ENCODE results near the gene ABI1.

Gene ABI1

DNA sequence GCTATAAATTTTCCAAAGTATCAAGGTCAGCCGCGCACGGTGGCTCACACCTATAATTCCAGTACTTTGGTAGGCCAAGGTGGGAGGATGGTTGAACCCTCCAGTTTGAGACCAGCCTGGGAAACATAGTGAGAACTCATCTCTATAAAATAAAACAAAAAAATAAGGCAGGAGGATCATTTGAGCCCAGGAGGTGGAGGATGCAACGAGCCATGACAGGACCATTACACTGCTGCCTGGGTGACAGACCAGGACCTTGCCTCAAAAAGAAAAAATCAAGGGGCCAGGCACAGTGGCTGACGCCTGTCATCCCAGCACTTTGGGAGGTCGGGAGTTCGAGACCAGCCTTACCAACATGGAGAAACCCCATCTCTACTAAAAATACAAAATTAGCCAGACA, 60.3 kb downstream of the ABI1 start:
- H3K9me3 ChIP-seq (ENCODE audit: insufficient read depth, low read length, severe bottlenecking): peaks cover 5% of the 10 kb centered on the region
- H3K27me3 ChIP-seq (ENCODE audit: insufficient read depth, low read length, poor library complexity): no peaks in the 10 kb centered on the region
- DNase-seq: no peak
- H3K4me3 ChIP-seq (ENCODE audit: low read depth in 1 of 2, low read length in 2 of 2): no peak overlapping the region
- H4K20me1 ChIP-seq (ENCODE audit: insufficient read depth, low read length): peaks cover 68% of the 10 kb centered on the region
- peaks cover 65% of the 10 kb centered on the region for H3K4me1 ChIP-seq (ENCODE audit: insufficient read depth, low read length)
- peak overlapping the region; percentile 43 for H3K4me2 ChIP-seq (ENCODE audit: insufficient read depth, low read length)
- peaks cover 5% of the 10 kb centered on the region; the same call in 1 of the 2 replicates for H3K36me3 ChIP-seq (ENCODE audit: insufficient read depth, low read length)
- H2AFZ ChIP-seq (ENCODE audit: low read depth, low read length): no peak overlapping the region
- peak overlapping the region; percentile 68 for H3K27ac ChIP-seq (ENCODE audit: low read length)
- H3K9ac ChIP-seq (ENCODE audit: low read depth, low read length): peak overlapping the region; percentile 34; the same call in 1 of the 2 replicates
- no peak for TF ChIP-seq EZH2 (IDR thresholded peaks at IDR 0.05; ENCODE audit: borderline replicate concordance, low read depth, low read length, severe bottlenecking)
- TF ChIP-seq, protein P1, sequence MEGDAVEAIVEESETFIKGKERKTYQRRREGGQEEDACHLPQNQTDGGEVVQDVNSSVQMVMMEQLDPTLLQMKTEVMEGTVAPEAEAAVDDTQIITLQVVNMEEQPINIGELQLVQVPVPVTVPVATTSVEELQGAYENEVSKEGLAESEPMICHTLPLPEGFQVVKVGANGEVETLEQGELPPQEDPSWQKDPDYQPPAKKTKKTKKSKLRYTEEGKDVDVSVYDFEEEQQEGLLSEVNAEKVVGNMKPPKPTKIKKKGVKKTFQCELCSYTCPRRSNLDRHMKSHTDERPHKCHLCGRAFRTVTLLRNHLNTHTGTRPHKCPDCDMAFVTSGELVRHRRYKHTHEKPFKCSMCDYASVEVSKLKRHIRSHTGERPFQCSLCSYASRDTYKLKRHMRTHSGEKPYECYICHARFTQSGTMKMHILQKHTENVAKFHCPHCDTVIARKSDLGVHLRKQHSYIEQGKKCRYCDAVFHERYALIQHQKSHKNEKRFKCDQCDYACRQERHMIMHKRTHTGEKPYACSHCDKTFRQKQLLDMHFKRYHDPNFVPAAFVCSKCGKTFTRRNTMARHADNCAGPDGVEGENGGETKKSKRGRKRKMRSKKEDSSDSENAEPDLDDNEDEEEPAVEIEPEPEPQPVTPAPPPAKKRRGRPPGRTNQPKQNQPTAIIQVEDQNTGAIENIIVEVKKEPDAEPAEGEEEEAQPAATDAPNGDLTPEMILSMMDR (IDR thresholded peaks at IDR 0.05; ENCODE audit: borderline replicate concordance, extremely low read depth, low read length, poor library complexity, severe bottlenecking): no peak
- no peak for ATAC-seq (ENCODE audit: insufficient read depth, low read depth)
- H3K79me2 ChIP-seq (ENCODE audit: insufficient read depth, low read length): peaks cover 90% of the 10 kb centered on the region

DNA sequence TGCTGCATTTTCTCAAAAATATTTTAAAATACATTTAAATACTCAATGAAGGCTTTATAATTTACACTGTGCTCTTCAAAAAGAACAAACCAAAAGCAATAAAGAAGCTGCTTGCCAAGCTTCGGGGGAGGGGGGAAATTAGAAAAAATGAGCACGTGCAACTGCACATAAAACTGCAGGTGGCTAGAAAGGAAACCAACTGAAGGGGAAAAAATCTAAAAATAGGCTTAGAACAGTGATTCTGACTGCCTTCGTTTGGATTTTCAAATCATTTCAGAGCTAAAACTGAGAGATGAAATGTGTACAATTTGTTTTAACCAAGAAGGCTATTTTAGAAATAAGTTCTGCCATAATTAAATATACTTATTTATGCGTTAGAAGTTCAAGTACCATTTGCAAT, 61.4 kb downstream of the ABI1 start:
- H3K4me2 ChIP-seq (ENCODE audit: insufficient read depth, low read length): peak overlapping the region; percentile 43
- H3K4me1 ChIP-seq (ENCODE audit: insufficient read depth, low read length): peaks cover 54% of the 10 kb centered on the region
- H3K27me3 ChIP-seq (ENCODE audit: insufficient read depth, low read length, poor library complexity): no peaks in the 10 kb centered on the region
- H4K20me1 ChIP-seq (ENCODE audit: insufficient read depth, low read length): peaks cover 60% of the 10 kb centered on the region
- H3K9me3 ChIP-seq (ENCODE audit: insufficient read depth, low read length, severe bottlenecking): peaks cover 10% of the 10 kb centered on the region
- H3K79me2 ChIP-seq (ENCODE audit: insufficient read depth, low read length): peaks cover 92% of the 10 kb centered on the region
- no peak overlapping the region for H3K4me3 ChIP-seq (ENCODE audit: low read depth in 1 of 2, low read length in 2 of 2)
- peaks cover 5% of the 10 kb centered on the region; the same call in 1 of the 2 replicates for H3K36me3 ChIP-seq (ENCODE audit: insufficient read depth, low read length)
- ATAC-seq (ENCODE audit: insufficient read depth, low read depth): peak; percentile 91
- H3K27ac ChIP-seq (ENCODE audit: low read length): peak overlapping the region; percentile 68
- H3K9ac ChIP-seq (ENCODE audit: low read depth, low read length): peak overlapping the region; percentile 34; the same call in 1 of the 2 replicates
- TF ChIP-seq, protein P1 (IDR thresholded peaks at IDR 0.05; ENCODE audit: borderline replicate concordance, extremely low read depth, low read length, poor library complexity, severe bottlenecking): no peak
- no peak for TF ChIP-seq EZH2 (IDR thresholded peaks at IDR 0.05; ENCODE audit: borderline replicate concordance, low read depth, low read length, severe bottlenecking)
- peak; percentile 82 for DNase-seq
- no peak overlapping the region for H2AFZ ChIP-seq (ENCODE audit: low read depth, low read length)

DNA sequence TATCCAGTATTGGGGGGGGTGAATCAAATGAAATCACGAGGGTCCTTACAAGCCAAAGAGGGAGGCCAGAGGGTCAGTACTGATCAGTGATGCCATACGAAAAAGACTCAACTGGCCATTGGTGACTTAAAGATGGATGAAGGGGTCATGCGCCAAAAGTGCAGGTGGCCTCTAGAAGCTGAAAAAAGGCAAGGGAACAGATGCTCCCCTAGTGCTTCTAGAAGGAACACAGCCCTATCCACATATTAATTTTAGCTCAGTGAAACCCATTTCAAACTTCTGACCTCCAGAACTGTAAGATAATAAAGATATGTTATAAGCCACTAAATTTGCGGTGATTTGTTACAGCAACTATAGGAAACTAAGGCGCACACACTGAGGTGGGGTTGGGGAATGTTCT, 62.5 kb downstream of the ABI1 start:
- Histone ChIP-seq H3K9ac (ENCODE audit: low read depth, low read length) (no peak overlapping the region), H3K4me2 (ENCODE audit: insufficient read depth, low read length) (no peak overlapping the region; the same call in 1 of the 2 replicates), H3K4me1 (ENCODE audit: insufficient read depth, low read length) (peaks cover 46% of the 10 kb centered on the region), H3K27ac (ENCODE audit: low read length) (peak overlapping the region; percentile 61), H3K36me3 (ENCODE audit: insufficient read depth, low read length) (peaks cover 5% of the 10 kb centered on the region; the same call in 1 of the 2 replicates), H2AFZ (ENCODE audit: low read depth, low read length) (no peak overlapping the region), H3K79me2 (ENCODE audit: insufficient read depth, low read length) (peaks cover 92% of the 10 kb centered on the region), H3K27me3 (ENCODE audit: insufficient read depth, low read length, poor library complexity) (no peaks in the 10 kb centered on the region), H3K4me3 (ENCODE audit: low read depth in 1 of 2, low read length in 2 of 2) (no peak overlapping the region), H4K20me1 (ENCODE audit: insufficient read depth, low read length) (peaks cover 56% of the 10 kb centered on the region), H3K9me3 (ENCODE audit: insufficient read depth, low read length, severe bottlenecking) (peaks cover 10% of the 10 kb centered on the region)
- DNase-seq (no peak), ATAC-seq (ENCODE audit: insufficient read depth, low read depth) (no peak)
- TF ChIP-seq, protein P1 (IDR thresholded peaks at IDR 0.05; ENCODE audit: borderline replicate concordance, extremely low read depth, low read length, poor library complexity, severe bottlenecking): no peak
- no peak for TF ChIP-seq EZH2 (IDR thresholded peaks at IDR 0.05; ENCODE audit: borderline replicate concordance, low read depth, low read length, severe bottlenecking)

Measured in DND-41 (cell line).